LNCAP (cell line): Measurements from ENCODE around the gene MINAR1.

Experiments used
- TF ChIP-seq, protein P1 (sequence below): fragments of 450-650 bp; IDR thresholded peaks from 2 replicates; pipeline ENCODE4 v1.5.1; 2017; ENCODE audit warnings: mild to moderate bottlenecking

MINAR1 gene

DNA sequence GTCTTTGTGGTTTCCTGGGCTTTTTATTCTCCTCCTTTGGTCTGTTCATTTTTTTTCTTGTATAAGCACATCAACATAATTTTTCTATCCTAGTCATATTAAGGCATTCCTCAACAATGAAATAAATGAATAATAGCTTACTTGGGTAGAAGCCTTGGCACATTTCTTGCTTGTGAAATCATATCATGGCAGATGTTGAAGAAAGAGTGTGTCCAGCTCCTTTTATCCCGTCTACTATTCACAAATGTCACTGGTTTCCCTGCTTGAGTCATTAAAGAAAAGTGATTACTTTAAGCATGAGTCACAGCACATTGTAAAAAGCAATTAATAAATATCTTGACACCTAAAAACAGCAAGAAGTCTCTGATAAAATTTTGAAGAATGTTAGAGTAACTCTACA is 42.1 kb downstream of the MINAR1 start:
- TF ChIP-seq, protein P1, sequence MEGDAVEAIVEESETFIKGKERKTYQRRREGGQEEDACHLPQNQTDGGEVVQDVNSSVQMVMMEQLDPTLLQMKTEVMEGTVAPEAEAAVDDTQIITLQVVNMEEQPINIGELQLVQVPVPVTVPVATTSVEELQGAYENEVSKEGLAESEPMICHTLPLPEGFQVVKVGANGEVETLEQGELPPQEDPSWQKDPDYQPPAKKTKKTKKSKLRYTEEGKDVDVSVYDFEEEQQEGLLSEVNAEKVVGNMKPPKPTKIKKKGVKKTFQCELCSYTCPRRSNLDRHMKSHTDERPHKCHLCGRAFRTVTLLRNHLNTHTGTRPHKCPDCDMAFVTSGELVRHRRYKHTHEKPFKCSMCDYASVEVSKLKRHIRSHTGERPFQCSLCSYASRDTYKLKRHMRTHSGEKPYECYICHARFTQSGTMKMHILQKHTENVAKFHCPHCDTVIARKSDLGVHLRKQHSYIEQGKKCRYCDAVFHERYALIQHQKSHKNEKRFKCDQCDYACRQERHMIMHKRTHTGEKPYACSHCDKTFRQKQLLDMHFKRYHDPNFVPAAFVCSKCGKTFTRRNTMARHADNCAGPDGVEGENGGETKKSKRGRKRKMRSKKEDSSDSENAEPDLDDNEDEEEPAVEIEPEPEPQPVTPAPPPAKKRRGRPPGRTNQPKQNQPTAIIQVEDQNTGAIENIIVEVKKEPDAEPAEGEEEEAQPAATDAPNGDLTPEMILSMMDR, result no peak

DNA sequence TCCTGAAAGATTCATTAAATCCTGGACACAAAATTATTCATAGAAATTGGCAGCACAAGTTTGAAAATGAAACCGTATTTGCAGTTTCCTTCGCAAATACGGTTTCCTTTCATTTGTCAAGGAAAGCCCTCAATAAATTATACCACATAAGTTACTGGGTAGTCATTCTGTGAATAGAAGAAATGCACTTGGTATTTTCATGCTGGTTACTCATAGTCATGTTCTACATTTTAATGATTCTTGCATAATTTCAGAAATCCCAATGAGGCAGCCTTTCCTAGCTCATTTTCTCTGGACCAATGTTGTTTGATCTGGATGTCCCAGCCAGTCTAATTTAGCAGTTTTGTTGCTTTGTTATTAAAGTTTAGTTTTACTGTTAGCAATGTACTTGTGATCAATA is 43.2 kb downstream of the MINAR1 start:
- TF ChIP-seq, protein P1, result no peak

DNA sequence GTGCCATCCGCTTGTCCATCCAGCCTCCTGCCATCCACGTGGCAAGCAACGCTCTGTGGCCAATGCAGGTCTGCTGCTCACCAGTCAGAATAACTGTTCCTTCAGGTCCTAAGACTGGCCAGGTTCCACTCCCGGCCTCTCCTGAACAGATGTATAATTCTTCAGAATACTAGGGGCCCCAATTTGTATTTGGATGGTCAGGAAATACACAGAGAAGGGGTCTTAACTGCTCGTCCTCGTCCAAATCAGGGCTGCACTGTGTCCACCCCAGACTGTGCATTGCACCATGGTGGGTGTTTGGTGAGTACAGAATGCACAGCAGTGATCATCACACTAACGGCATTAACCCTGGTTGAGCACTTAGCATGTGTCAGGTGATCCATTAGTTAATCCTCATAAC is 46.0 kb downstream of the MINAR1 start:
- TF ChIP-seq, protein P1, result no peak

DNA sequence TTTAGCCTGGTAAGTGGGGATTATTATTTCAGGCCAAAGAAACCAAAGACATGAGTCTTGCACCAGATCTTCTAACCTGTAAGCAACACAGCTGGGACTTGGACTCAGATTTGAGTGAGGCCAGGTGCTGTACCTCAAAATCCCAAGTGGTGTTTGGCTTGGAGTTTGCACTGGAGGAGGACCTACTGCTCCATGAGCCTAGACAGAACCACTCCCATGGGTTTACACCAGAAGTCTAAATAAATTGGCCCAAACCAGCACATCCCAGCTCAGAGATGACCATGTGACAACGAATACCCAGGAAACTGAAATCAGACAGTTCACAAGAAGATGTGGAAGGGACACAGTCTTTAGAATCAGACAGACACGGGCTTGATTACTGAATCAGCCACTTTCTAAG is 47.5 kb downstream of the MINAR1 start:
- TF ChIP-seq, protein P1, result no peak

DNA sequence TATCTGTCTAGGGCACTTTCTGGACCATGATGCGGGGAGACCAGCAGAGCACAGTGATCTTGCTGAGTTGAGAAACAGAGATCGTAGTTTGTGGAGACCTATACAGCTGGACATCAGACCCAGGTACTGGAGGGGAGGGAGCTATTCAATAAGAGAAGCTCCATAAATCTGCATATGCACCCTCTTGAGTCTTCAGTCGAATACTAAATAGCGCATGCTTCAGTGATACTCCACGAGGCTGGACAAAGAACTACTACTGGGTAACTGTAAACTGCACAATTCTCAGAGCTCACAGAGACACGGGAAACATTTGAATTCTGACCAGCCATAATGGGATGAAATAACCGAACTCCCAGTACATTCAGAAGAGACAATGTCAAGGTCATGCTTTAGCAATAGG is 49.7 kb downstream of the MINAR1 start:
- TF ChIP-seq, protein P1, result no peak
